ENCODE results near the gene DDX41.

The DDX41 gene

GRCh38 chr5:177468685-177469628, 47.8 kb downstream of the DDX41 start:
- no peak for DNase-seq (ENCODE audit: low spot score)

GRCh38 chr5:177468329-177468684, 48.5 kb downstream of the DDX41 start:
- no peak for DNase-seq (ENCODE audit: low spot score)

DNA sequence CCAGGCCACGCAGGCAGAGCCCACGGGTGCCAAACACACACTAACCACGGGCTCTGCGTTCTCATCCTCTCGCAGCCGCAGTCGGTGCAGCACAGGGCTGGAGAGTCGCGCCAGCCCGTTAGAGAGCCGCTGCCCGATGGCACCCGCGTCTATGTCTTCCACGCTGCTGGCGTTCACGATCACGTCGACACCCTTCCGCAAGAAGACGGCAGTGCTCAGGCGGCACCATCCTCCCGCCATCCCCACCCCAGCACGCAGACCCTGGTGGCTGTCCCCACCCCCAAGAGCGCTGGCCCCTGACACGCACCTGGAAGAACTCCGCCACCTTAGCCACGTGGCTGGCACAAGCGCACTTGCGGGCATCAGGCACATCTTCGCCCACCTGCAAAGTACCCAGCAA, 49.3 kb downstream of the DDX41 start:
- DNase-seq (ENCODE audit: low spot score), result no peak

DNA sequence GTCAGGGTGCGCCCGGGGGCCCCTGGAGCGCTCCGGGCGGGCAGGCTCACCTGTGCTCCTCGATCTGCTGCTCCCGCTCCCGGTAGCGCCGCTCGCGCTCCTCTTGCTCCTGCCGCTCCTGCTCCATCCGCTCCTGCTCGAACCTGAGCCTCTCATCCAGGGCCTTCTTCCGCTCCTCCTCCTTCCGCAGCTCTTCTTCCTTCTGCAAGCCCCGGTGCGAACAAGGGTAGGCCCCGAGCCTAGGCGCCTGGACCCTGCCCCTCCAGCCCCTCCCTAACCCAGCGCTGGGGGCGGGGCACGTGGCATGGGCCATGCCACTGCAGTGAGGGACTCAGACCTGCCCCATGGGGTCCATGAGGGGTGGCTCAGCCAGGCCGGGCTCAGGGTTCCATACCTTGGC, 49.9 kb downstream of the DDX41 start:
- no peak for DNase-seq (ENCODE audit: low spot score)

- no peak for DNase-seq (ENCODE audit: low spot score)
Measured at GRCh38 chr5:177465044-177465443, 51.7 kb downstream of the DDX41 start.

DNA sequence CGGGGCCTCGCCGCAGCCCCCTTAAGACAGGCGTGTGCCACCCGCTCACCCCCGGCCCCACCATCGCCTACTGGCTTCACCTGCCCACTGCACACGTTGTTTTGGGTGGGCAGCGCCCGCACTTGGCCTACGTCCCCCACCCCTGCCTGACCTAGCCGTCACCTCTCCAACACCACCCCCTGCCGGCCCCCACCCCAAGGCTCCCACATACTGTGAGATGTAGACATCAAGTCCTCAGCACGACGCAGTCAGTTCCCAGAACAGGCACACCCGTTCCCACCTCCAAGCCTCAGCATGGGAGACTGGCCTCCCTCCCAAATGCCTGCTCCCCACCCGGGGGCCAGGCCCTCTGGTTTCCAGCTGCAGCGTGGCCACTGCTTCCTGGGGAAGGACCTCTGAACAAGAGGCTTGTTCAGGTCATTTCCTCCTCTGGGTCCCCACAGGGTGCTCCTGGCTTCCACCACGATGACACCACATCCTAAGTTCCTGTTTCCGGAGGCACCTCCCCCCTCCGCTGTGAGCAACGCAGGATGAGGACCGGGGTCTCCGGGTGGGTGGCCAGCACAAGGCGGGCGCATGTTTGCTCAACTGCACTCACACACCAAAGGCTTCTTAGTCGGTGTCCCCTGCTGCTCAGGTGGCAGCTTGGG, 54.6 kb downstream of the DDX41 start:
- DNase-seq (ENCODE audit: low spot score), result no peak
